GM19328 (cell line): Measurements from ENCODE around the gene GRID2IP.
"Not testable (repeated sequence)": the region's sequence is repeated elsewhere in the genome, so short reads cannot be mapped to it uniquely, and the experiment has no call there.

ENCODE experiments used
- ATAC-seq: cut with Tn5 transposase; IDR thresholded peaks from one replicate; pipeline ENCODE4 v1.9.1; 2021; ENCODE audit warnings: mild to moderate bottlenecking, moderate library complexity; ENCODE audit not compliant: unreplicated experiment

GRID2IP gene

DNA sequence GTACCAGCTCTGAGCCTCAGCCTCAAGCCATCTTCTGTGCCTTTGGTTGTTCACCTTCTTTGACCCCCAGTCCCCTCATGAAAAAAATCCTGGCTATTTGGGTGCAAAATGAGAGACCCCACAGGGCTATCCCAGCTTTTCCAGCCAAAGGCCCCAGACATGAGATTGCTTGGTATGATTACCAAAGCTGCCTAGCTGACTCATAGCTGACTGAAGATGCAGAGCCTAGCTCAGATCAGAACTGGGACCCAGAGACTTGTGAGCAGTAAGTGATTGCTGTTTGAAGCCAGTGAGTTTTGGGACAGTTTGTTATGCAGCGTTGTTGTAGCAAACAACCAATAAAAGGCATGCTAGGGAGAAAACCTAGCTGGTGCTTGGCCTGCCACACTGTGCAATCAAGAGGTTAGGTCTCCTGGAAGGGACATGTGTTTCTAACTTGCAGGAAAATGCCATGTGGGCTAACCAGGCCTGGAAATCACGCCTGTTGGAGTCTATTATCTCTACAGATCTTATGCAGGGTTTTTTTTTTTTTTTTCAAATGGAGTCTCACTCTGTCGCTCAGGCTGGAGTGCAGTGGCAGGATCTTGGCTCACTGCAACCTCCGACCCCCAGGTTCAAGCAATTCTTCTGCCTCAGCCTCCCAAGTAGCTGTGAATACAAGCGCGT lies 55.5 kb downstream of the GRID2IP start:
- ATAC-seq = no peak

DNA sequence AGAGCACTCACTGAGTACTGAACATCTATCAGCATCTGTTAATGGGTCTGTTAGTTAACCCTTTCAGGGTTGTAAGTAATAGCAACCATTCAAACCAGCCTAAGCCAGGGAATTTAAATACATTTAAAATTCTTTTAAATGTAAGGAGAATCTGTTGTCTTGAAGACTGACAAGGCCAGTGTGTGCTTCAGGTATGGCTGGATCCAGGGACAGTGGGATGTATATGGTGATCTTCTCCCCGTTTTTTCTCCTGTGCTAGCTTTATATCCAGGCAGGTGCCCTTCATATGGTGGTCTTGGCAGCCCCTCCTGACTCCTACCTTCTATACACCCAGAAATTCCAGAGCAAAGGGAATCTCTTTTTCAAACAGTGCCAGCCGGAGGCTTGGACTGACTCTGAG lies 56.9 kb downstream of the GRID2IP start:
- no peak for ATAC-seq

GRCh38 chr7:6491194-6491593 lies 60.1 kb downstream of the GRID2IP start:
- no peak for ATAC-seq

- no peak for ATAC-seq
These were observed 61.6 kb downstream of the GRID2IP start for GRCh38 chr7:6489612-6490011.

GRCh38 chr7:6487184-6487545 lies 64.1 kb downstream of the GRID2IP start:
- ATAC-seq = no peak

DNA sequence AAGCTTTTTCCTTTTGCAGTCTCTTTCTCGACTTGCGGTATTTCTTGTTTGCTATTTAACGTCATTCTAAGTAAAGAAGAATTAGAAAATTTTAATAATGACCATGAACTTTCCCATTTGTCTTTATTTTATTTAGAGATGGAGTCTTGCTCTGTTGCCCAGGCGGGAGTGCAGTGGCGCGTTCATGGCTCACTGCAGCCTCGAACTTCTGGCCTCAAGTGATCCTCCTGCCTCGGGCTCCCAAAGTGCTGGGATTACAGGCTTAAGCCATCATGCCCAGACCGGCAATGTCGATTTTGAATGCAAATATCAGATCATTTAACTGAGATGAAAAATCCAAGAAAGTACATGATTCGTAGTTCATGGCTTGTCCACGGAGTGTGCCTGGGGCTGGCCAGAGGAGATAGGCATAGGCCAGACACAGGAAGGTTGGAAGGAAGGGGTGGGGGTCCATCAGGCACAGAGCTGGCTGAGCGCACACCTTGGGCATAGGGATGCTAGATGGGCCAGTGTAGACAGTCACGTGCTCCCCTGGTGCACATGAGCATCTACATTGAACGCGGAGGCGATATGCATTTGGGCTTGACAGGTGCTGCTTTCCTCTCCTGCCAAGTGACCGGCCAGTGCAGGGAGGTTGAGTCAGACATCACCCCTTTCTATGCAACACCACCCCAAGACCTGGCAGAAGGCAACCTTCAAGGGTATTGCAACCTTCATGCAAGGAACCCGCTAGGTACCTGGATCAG lies 64.7 kb downstream of the GRID2IP start:
- no peak for ATAC-seq

DNA sequence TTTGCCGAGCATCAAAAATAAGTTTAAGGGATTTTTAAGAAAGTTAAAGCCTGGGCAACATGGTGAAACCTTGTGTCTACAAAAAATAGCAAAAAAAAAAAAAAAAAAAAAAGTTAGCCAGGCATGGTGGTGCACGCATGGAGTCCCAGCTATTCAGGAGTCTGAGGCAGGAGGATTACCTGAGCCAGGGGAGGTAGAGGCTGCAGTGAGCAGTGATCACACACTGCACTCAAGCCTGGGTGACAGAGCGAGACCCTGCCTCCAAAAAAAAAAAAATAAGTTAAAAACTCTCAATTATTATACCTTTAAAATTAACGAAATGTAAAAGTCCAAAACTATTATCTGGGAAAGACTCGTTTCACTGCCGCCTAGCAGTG lies 68.5 kb downstream of the GRID2IP start:
- ATAC-seq = no peak

DNA sequence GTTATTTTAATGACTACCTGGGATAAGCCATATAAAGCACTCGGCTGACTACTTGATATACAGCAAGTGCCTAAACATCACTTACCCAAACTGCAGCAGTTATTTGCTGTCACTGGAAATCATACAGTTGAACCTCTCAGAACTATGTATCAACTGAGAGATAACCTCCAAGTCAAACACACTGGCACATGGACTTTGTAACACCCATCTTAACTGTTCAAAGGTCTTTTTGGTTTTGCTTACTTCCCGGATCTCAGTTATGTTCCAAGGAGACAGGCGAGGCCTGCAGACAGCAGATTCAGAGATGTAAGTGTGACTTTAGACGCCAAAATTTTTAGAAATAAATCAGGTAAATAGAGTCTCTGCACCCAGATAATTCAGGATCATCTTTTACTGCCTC lies 69.0 kb downstream of the GRID2IP start:
- no peak for ATAC-seq

GRCh38 chr7:6481445-6481844 lies 69.8 kb downstream of the GRID2IP start:
- no peak for ATAC-seq

DNA sequence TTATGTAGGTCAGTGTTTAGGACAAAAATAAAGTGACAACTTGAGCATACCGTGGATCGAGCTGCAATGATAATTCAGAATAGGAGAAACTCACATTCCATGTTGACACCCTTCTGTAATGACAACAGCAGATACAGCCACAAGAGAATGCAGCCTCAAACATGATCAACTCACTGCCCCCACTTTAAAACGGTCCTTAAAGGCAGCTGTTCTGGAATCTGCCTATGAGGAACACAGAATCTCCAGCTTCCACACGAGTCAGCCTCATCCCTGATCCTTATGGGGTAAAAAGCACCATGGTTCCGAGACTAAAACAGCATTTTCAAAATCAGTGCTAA lies 71.0 kb downstream of the GRID2IP start:
- ATAC-seq = no peak

GRCh38 chr7:6479067-6479466 lies 72.2 kb downstream of the GRID2IP start:
- no peak for ATAC-seq

- no peak for ATAC-seq
These were observed 73.1 kb downstream of the GRID2IP start for GRCh38 chr7:6478186-6478585.

- ATAC-seq = no peak
These were observed 74.0 kb downstream of the GRID2IP start for GRCh38 chr7:6477318-6477660.

GRCh38 chr7:6476596-6477317 lies 74.5 kb downstream of the GRID2IP start:
- no peak for ATAC-seq

GRCh38 chr7:6475433-6476186 lies 75.7 kb downstream of the GRID2IP start:
- no peak for ATAC-seq

GRCh38 chr7:6465862-6466261 lies 85.4 kb downstream of the GRID2IP start:
- no peak for ATAC-seq

DNA sequence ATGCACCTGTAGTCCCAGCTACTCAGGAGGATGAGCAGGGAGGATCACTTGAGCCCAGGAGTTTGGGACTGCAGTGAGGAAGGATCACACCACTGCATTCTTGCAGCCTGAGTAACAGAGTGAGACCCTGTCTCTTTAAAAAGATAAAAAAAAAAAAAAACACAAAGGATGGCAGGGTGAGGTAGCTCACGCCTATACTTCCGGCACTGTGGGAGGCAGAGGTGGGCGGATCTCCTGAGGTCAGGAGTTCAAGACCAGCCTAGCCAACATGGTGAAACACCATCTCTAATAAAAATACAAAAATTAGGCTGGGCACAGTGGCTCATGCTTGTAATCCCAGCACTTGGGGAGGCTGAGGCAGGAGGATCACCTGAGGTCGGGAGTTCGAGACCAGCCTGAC lies 87.7 kb downstream of the GRID2IP start:
- ATAC-seq = not testable (repeated sequence)

DNA sequence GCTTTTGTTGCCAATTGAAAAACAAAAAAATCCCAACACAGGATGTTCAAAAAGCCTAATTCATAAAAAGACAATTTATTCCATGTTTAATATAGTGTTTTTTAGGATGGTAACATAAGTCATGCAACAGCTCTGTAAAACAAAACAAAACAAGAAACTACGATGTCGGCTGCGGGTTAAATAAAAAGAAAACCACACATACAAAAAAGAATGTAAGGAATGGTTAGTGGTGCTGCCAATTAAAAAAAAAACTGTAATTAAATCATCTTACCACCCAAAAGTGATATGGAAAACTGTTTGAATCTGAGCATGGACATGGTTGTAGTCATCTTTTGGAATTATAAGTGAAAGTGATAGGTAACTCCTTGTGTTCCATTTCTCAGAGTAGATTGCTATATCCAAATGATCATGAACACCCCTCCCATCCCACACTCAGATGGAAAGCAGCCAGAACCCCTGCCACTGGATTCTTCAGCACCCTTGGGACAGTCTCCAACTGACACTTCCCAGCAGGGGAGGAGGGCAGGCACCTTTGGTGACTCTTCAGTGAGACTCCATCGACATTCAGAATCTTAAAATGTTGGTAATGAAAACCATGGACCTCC lies 89.2 kb downstream of the GRID2IP start:
- ATAC-seq = no peak

DNA sequence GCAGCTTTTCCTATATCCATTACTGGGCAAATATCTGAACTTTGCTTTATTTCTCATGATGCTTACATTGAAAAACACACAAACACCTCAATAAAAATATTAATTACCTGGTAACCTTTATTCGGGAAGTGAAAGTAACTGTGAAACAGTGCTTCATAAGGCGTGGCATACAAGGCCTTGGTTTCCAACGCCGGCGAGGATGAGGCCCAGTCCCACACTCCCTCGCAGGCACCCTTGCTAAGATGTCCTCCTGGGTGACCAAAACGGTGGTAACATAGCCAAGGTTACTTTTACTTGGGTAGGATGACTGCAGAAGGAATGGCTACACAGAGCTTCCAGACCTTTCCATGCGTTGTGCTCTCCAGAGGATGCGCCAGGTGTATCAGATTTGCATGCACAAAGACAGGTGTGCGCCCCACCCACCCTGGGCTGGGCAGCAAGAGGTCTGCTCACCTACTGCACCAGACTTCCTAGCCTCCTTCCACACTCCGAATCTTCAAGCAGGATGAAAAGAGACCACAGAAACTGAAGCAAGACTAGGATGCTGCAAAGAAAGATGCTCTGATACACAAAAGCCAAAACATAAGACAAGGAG lies 90.2 kb downstream of the GRID2IP start:
- no peak for ATAC-seq

DNA sequence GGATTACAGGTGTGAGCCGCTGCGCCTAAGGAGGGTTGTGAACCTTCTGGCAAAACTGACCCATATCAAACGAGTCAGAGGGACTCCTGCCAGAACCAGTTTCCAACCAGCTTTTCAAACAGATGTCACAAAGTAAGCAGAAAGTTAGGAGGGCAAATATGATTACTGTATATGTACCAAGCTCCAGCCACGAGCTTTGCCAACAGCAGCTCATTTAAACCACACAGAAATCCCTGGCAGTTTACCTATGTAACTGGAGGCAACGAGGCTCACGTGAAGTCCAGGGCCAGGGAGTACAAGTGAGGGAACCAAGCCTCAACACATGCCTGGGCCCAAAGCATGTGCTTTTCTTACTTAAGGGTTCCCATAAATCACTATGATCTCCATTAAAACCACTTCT lies 91.0 kb downstream of the GRID2IP start:
- ATAC-seq = no peak

- not testable (repeated sequence) for ATAC-seq
These were observed 92.6 kb downstream of the GRID2IP start for GRCh38 chr7:6458676-6459075.
